H1 (cell line): ENCODE measurements around the gene MCC. TPM values are rescaled to one million over a fixed set of nuclear protein-coding genes. Genes with fewer than 3 reads are reported as not detected.

Source experiments
- BACH1 ChIP-seq: IDR thresholded peaks from 2 replicates; pipeline ENCODE4 v1.6.1; 2012; ENCODE audit warnings: low read length, improper control_type of control experiment
- CEBPB ChIP-seq: IDR thresholded peaks from 2 replicates; pipeline ENCODE4 v1.6.1; 2012; ENCODE audit warnings: low read depth, low read length
- EP300 ChIP-seq, 2 experiments: IDR thresholded peaks; 1 replicate in 1 of 2; 2 replicates in 1 of 2; pipeline ENCODE4 v1.6.1; 2011 to 2012; ENCODE audit warnings: low read depth in 2 of 2, low read length in 2 of 2, mild to moderate bottlenecking in 2 of 2, borderline replicate concordance in 1 of 2, inconsistent platforms in 1 of 2, moderate library complexity in 1 of 2
- GABPA ChIP-seq: IDR thresholded peaks from 2 replicates; pipeline ENCODE4 v1.6.1; 2011; ENCODE audit warnings: mild to moderate bottlenecking, low read length, moderate library complexity, borderline replicate concordance; ENCODE audit not compliant: insufficient read depth
- JUN ChIP-seq: IDR thresholded peaks from 2 replicates; pipeline ENCODE4 v1.6.1; 2011; ENCODE audit warnings: low read depth, mild to moderate bottlenecking, improper control_type of control experiment, low read length
- KDM4A ChIP-seq: IDR thresholded peaks from one replicate; pipeline ENCODE4 v1.7.1; 2012; ENCODE audit warnings: low read depth, mild to moderate bottlenecking, moderate library complexity, low read length, inconsistent platforms; ENCODE audit not compliant: severe bottlenecking
- KDM5A ChIP-seq: fragments of 200-600 bp; IDR thresholded peaks from 2 replicates; pipeline ENCODE4 v1.7.1; 2012; ENCODE audit warnings: mild to moderate bottlenecking, low read length, inconsistent platforms, mixed read lengths
- MAFK ChIP-seq: IDR thresholded peaks from 2 replicates; pipeline ENCODE4 v1.6.1; 2012; ENCODE audit warnings: low read depth, mild to moderate bottlenecking, improper control_type of control experiment, low read length
- POLR2AphosphoS5 ChIP-seq: IDR thresholded peaks from 2 replicates; pipeline ENCODE4 v1.6.1; 2011; ENCODE audit warnings: low read depth, low read length
- SIRT6 ChIP-seq: IDR thresholded peaks from one replicate; pipeline ENCODE4 v1.7.1; 2012; ENCODE audit warnings: low read length, inconsistent platforms
- YY1 ChIP-seq: IDR thresholded peaks from 2 replicates; pipeline ENCODE4 v1.6.1; 2011; ENCODE audit warnings: low read depth, mild to moderate bottlenecking, low read length
- polyA plus RNA-seq, 7 experiments: library from polyadenylated mRNA; depleted of rRNA in 3 of 7; stranded (reverse) in 5 of 7; unstranded in 2 of 7; fragments of >200 nt in 5 of 7; fragments of 200-250 nt in 2 of 7; gene quantifications; 1 replicate in 5 of 7; 2 replicates in 1 of 7; 4 replicates in 1 of 7; pipeline versions ENCODE4 v1.2.1 to v1.2.3, GENCODE V29; 2011 to 2013; ENCODE audit warnings: missing spikeins in 2 of 7, mixed read lengths in 2 of 7
- total RNA-seq: library from RNA; stranded (reverse); fragmentation: NEBNext Ultra II Directional; extraction: Animal tissue kit (Norgen Biotek cat#: 25700); gene quantifications from 2 replicates; pipeline ENCODE4 v1.2.1, GENCODE V29; 2021

MCC gene
- total and polyA plus RNA-seq, 2 of the 8 experiments (the other 6 are each of a cell fraction or from before 2014, with no cell fraction given) = 2.6 to 18.3 TPM

- TF ChIP-seq KDM4A (no peak), EP300 (IDR thresholded peaks at IDR 0.05; ENCODE audit: borderline replicate concordance in 1 of 2, low read depth in 2 of 2, low read length in 2 of 2) (no peak), YY1 (no peak), JUN (no peak), CEBPB (no peak), MAFK (no peak), GABPA (no peak), POLR2AphosphoS5 (no peak), BACH1 (no peak), KDM5A (no peak), SIRT6 (no peak)
These were observed 143.0 kb downstream of the MCC start (continued) for GRCh38 chr5:113344973-113345940.
